Measurements from ENCODE around the gene PLCB4. TPM values are rescaled to one million over a fixed set of nuclear protein-coding genes. Genes with fewer than 3 reads are reported as not detected.
A peak's percentile ranks its signal among the peaks of the same experiment; 100 is the strongest.

PLCB4 gene
- total RNA-seq, 4 donors from 2014 or later: 2.7 to 11.4 (median 6.5) TPM

GRCh38 chr20:9117548-9117947 is 48.7 kb downstream of the PLCB4 start:
- intact Hi-C loops (cut with DNase I; ENCODE audit: low total_unique reads): no loop called here
- 66 to 72% methylated on average over 3 of the region's 3 CpGs for WGBS, 2 donors
- H3K4me3 ChIP-seq (ENCODE audit: low read depth, poor library complexity, severe bottlenecking): no peak overlapping the region
- no peak for DNase-seq (ENCODE audit: low spot score in 2 of 2)
- TF ChIP-seq POLR2A (IDR thresholded peaks at IDR 0.05): no peak
- TF ChIP-seq CTCF (IDR thresholded peaks at IDR 0.05): no peak

DNA sequence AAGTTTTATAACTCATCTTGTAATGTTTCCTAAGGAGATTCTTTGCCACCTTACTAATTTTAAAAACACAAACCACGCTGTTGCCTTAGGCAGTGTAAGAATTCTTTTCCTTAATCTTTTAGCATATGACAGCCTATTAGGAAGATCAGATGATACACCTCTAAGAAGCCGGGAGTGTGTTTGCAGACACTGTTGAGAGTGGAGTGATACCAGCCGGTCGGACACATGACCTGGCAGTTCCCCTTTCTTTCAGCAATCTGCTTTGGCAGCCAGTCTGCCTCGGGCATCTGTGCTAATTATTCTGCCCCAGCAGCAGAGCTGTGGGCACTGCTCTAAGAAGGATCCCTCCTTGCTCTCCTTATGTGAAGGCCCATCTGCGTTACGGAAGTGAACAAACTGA is 50.9 kb downstream of the PLCB4 start:
- 37 to 51% methylated on average over 7 of the region's 7 CpGs for WGBS, 2 donors
- TF ChIP-seq POLR2A (IDR thresholded peaks at IDR 0.05) (no peak), CTCF (IDR thresholded peaks at IDR 0.05) (no peak)
- H3K4me3 ChIP-seq (ENCODE audit: low read depth, poor library complexity, severe bottlenecking): no peak overlapping the region
- DNase-seq (ENCODE audit: low spot score in 2 of 2): peak in 1 of 2 donors; percentile 31
- intact Hi-C loops (cut with DNase I; ENCODE audit: low total_unique reads): no loop called here

GRCh38 chr20:9121211-9121610 is 52.3 kb downstream of the PLCB4 start:
- no peak for TF ChIP-seq CTCF (IDR thresholded peaks at IDR 0.05)
- no peak for TF ChIP-seq POLR2A (IDR thresholded peaks at IDR 0.05)
- WGBS, 2 donors: 80 to 91% methylated on average over 6 of the region's 6 CpGs
- intact Hi-C loops (cut with DNase I; ENCODE audit: low total_unique reads): no loop called here
- H3K4me3 ChIP-seq (ENCODE audit: low read depth, poor library complexity, severe bottlenecking): no peak overlapping the region
- no peak for DNase-seq (ENCODE audit: low spot score in 2 of 2)

- H3K4me3 ChIP-seq (ENCODE audit: low read depth, poor library complexity, severe bottlenecking): no peak overlapping the region
- WGBS, 2 donors: 94 to 97% methylated on average over 2 of the region's 2 CpGs
- no peak for DNase-seq (ENCODE audit: low spot score in 2 of 2)
- intact Hi-C loops (cut with DNase I; ENCODE audit: low total_unique reads): no loop called here
- TF ChIP-seq POLR2A (IDR thresholded peaks at IDR 0.05): no peak
- TF ChIP-seq CTCF (IDR thresholded peaks at IDR 0.05): no peak
Measured at GRCh38 chr20:9122571-9122970, 53.7 kb downstream of the PLCB4 start.

GRCh38 chr20:9126527-9126926 is 57.6 kb downstream of the PLCB4 start:
- no peak for TF ChIP-seq POLR2A (IDR thresholded peaks at IDR 0.05)
- no peak for TF ChIP-seq CTCF (IDR thresholded peaks at IDR 0.05)
- H3K4me3 ChIP-seq (ENCODE audit: low read depth, poor library complexity, severe bottlenecking): no peak overlapping the region
- intact Hi-C loops (cut with DNase I; ENCODE audit: low total_unique reads): no loop called here
- no peak for DNase-seq (ENCODE audit: low spot score in 2 of 2)

DNA sequence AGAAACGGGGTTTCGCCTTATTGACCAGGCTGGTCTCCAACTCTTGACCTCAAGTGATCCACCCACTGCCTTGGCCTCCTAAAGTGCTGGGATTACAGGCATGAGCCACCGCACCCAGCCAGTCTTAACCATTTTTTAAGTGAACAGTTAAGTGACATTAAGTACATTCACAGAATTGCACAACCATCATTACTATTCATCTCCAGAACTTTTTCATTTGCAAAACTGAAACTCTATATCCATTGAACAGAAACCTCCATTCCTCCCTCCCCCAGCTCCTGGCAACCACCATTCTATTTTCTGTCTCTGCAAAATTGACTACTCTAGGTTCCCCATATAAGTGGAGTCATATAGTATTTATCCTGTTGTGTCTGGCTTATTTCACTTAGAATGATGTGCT is 59.7 kb downstream of the PLCB4 start:
- WGBS, 2 donors: 92 to 94% methylated on average over 3 of the region's 3 CpGs
- no peak for TF ChIP-seq POLR2A (IDR thresholded peaks at IDR 0.05)
- TF ChIP-seq CTCF (IDR thresholded peaks at IDR 0.05): no peak
- intact Hi-C loops (cut with DNase I; ENCODE audit: low total_unique reads): no loop called here

More for the DNA sequence above, 59.7 kb downstream of the PLCB4 start:
- no peak for DNase-seq (ENCODE audit: low spot score in 2 of 2)
- H3K4me3 ChIP-seq (ENCODE audit: low read depth, poor library complexity, severe bottlenecking): no peak overlapping the region

Data from lower leg skin (tissue), 4 donors.